Endothelial cell of umbilical vein (primary cell): ENCODE results near the gene CCNY. TPM values are rescaled to one million over a fixed set of nuclear protein-coding genes. Genes with fewer than 3 reads are reported as not detected.

Source experiments
- BruUV-seq: library from RNA; stranded (reverse); fragments of 400-500 nt; replicated peaks from 2 replicates; lab custom pipeline; 2021; lab: Mats Ljungman, UMichigan
- CTCF ChIA-PET: fragments of 300-600, 350-600 bp; sonication (Branson Sonifier 250); formaldehyde crosslinking; loops from one replicate; lab custom pipeline; 2021; ENCODE audit warnings: antibody characterized with exemption, inconsistent platforms; lab: Charles Lee
- POLR2A ChIA-PET: fragments of 300-600, 350-600 bp; sonication (Branson Sonifier 250); formaldehyde crosslinking; loops from one replicate; lab custom pipeline; 2021; ENCODE audit warnings: antibody characterized with exemption, inconsistent platforms; lab: Charles Lee
- DNase-seq: peaks from one replicate; pipeline ENCODE4 v3.0.0-alpha.2; 2011; ENCODE audit warnings: low read depth, low spot score
- FAIRE-seq: peaks from 2 replicates; lab custom pipeline; 2011; peaks lifted over from hg19 to GRCh38; lab: Jason Lieb, UNC
- H2AFZ ChIP-seq: 2 replicates; pipeline ENCODE4 v1.6.0; 2012; ENCODE audit warnings: low read depth, low read length, control low read depth, inconsistent platforms
- H3K27ac ChIP-seq: 2 replicates; pipeline ENCODE4 v1.5.1; 2011; ENCODE audit warnings: low read depth, mild to moderate bottlenecking, control low read depth, low read length, moderate library complexity; ENCODE audit not compliant: insufficient read depth
- H3K27me3 ChIP-seq, 2 experiments: 2 replicates each; pipeline versions ENCODE4 v1.6.0 to v1.6.1; 2011; ENCODE audit warnings: low read length in 2 of 2, mixed read lengths in 1 of 2; ENCODE audit not compliant: control insufficient read depth in 2 of 2, insufficient read depth in 2 of 2
- H3K36me3 ChIP-seq, 2 experiments: 2 replicates in 1 of 2; 3 replicates in 1 of 2; pipeline ENCODE4 v1.5.1; 2011; ENCODE audit warnings: low read length in 2 of 2, mild to moderate bottlenecking in 1 of 2, moderate library complexity in 1 of 2; ENCODE audit not compliant: control insufficient read depth in 2 of 2, insufficient read depth in 2 of 2; ENCODE audit errors: extremely low read depth in 1 of 2
- H3K4me1 ChIP-seq: 3 replicates; pipeline ENCODE4 v1.5.1; 2011; ENCODE audit warnings: mild to moderate bottlenecking, low read length; ENCODE audit not compliant: control insufficient read depth, insufficient read depth; ENCODE audit errors: extremely low read depth
- H3K4me2 ChIP-seq: 2 replicates; pipeline ENCODE4 v1.6.1; 2011; ENCODE audit warnings: low read length, control low read depth, mixed read lengths; ENCODE audit not compliant: insufficient read depth
- H3K4me3 ChIP-seq, 3 experiments: fragments of 200-600 bp in 1 of 3; sonication (generic), shearing (Covaris generic) in 1 of 3; replicated peaks in 1 of 3; 2 replicates each; pipeline ENCODE4 v1.5.1; 2011 to 2016; ENCODE audit warnings: control low read depth in 3 of 3, low read length in 3 of 3, mild to moderate bottlenecking in 2 of 3, inconsistent platforms in 1 of 3, low read depth in 1 of 3, moderate library complexity in 1 of 3; ENCODE audit not compliant: insufficient read depth in 1 of 3
- H3K79me2 ChIP-seq: 2 replicates; pipeline ENCODE4 v1.6.0; 2012; ENCODE audit warnings: low read length, inconsistent platforms; ENCODE audit not compliant: control insufficient read depth, insufficient read depth
- H3K9ac ChIP-seq: replicated peaks from 2 replicates; pipeline ENCODE3; 2011; ENCODE audit warnings: low read length, control low read depth; ENCODE audit not compliant: insufficient read depth; ENCODE audit errors: extremely low read depth
- H3K9me1 ChIP-seq: replicated peaks from 3 replicates; pipeline ENCODE4 v1.6.0; 2011; ENCODE audit warnings: mild to moderate bottlenecking, low read length; ENCODE audit not compliant: control insufficient read depth, insufficient read depth; ENCODE audit errors: extremely low read depth
- H3K9me3 ChIP-seq: replicated peaks from 2 replicates; pipeline ENCODE4 v1.5.1; 2012; ENCODE audit warnings: low read length, inconsistent platforms; ENCODE audit not compliant: control insufficient read depth, insufficient read depth
- H4K20me1 ChIP-seq: replicated peaks from 2 replicates; pipeline ENCODE3; 2011; ENCODE audit warnings: mild to moderate bottlenecking, low read length; ENCODE audit not compliant: control insufficient read depth, insufficient read depth; ENCODE audit errors: extremely low read depth
- EZH2 ChIP-seq: IDR thresholded peaks from 2 replicates; pipeline ENCODE4 v1.6.1; 2012; ENCODE audit warnings: borderline replicate concordance, low read depth, mild to moderate bottlenecking, moderate library complexity, low read length, inconsistent platforms; ENCODE audit not compliant: severe bottlenecking
- FOS ChIP-seq: IDR thresholded peaks from 2 replicates; pipeline ENCODE4 v1.6.1; 2011; ENCODE audit warnings: mild to moderate bottlenecking, low read length, moderate library complexity, borderline replicate concordance; ENCODE audit not compliant: insufficient read depth
- GATA2 ChIP-seq: IDR thresholded peaks from 2 replicates; pipeline ENCODE4 v1.7.0; 2011; ENCODE audit warnings: low read depth, mild to moderate bottlenecking, moderate library complexity, mixed read lengths, low read length; ENCODE audit not compliant: insufficient read length, insufficient read depth
- JUN ChIP-seq: IDR thresholded peaks from 2 replicates; pipeline ENCODE4 v1.6.1; 2011; ENCODE audit warnings: borderline replicate concordance, low read depth; ENCODE audit not compliant: insufficient read length, insufficient read depth
- MYC ChIP-seq: IDR thresholded peaks from one replicate; pipeline ENCODE4 v1.6.1; 2011; ENCODE audit warnings: mild to moderate bottlenecking, low read depth, low read length
- POLR2A ChIP-seq: IDR thresholded peaks from 2 replicates; pipeline ENCODE4 v1.6.1; 2012; ENCODE audit warnings: low read depth, mild to moderate bottlenecking, control low read depth, low read length
- POLR2AphosphoS5 ChIP-seq: IDR thresholded peaks from 2 replicates; pipeline ENCODE4 v1.6.1; 2012; ENCODE audit warnings: low read depth, mild to moderate bottlenecking, control low read depth, low read length, moderate library complexity; ENCODE audit not compliant: insufficient read depth
- dilution Hi-C: fragments of 300-500 bp; cut with MboI; formaldehyde crosslinking; loops from one replicate; pipeline ENCODE4 v1.15.0; 2019; ENCODE audit warnings: low sequenced_read_pairs; ENCODE audit not compliant: extremely low pct_ligation_motif_present
- intact Hi-C: fragments of 100-400 bp; cut with micrococcal nuclease; formaldehyde crosslinking; loops from one replicate; pipeline ENCODE4 v1.10.0; 2022
- polyA plus RNA-seq, 4 experiments: library from polyadenylated mRNA; depleted of rRNA in 3 of 4; stranded (reverse) in 3 of 4; unstranded in 1 of 4; fragments of >200 nt; gene quantifications; 2 replicates each; pipeline versions ENCODE4 v1.2.1 to v1.2.3, GENCODE V29; 2011 to 2012; ENCODE audit warnings: missing spikeins in 1 of 4
- total RNA-seq: library from RNA; stranded (reverse); gene quantifications from 2 replicates; pipeline ENCODE4 v1.2.3, GENCODE V29; 2021
- TF ChIP-seq, protein P1 (sequence below), 2 donors: IDR thresholded peaks; 1 replicate in 1 of 2; 2 replicates in 1 of 2; pipeline ENCODE4 v1.5.1; 2011; ENCODE audit warnings: low read length in 2 of 2, mild to moderate bottlenecking in 2 of 2, moderate library complexity in 2 of 2, control low read depth in 1 of 2, inconsistent platforms in 1 of 2, low read depth in 1 of 2; ENCODE audit not compliant: insufficient read depth in 1 of 2; ENCODE audit errors: extremely low read depth in 1 of 2
- TF ChIP-seq, protein P2 (sequence below): IDR thresholded peaks from 2 replicates; pipeline ENCODE4 v1.6.1; 2011; ENCODE audit not compliant: insufficient read depth, insufficient read length

The CCNY gene
- total and polyA plus RNA-seq, 2 donors (not counting 3 experiments of a cell fraction or from before 2014, with no cell fraction given), result 61.5 to 107 TPM

DNA sequence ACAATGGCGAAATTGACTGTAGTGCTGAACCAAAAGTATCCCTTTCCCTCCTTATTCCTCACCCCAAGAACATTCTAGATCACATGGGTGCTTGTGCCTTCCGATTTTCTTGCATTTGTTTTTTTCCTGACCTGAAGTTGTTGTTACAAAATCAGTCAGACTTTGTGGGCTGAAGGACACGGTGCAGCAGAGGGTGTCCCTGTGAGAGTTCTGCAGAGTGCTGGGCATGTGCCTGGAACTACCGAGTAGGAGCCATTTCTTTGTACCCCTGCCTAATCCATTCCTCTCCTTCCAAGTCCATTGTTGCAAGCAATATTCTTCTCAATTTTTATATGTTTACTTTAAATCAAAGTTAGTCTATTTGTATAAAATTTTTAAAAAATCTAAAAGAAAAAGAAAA is 233.5 kb downstream of the CCNY start:
- H4K20me1 ChIP-seq, result no peaks in the 10 kb centered on the region
- dilution Hi-C loops, result no loop called here
- H3K4me1 ChIP-seq, result peaks cover 13% of the 10 kb centered on the region
- H3K9ac ChIP-seq, result no peak overlapping the region
- no peak overlapping the region for H3K4me2 ChIP-seq
- CTCF ChIA-PET, result no interaction called here
- H3K36me3 ChIP-seq, result peaks cover 11 to 31% of the 10 kb centered on the region in 2 experiments
- H3K27ac ChIP-seq, result no peak overlapping the region
- FAIRE-seq (no peak), DNase-seq (no peak)
- intact Hi-C loops, result loop anchor here (10.0 kb wide), 2 partner anchors 445 to 1315 kb away; partner anchors contain the start of gene CREM
- POLR2A ChIA-PET, result no interaction called here
- H3K4me3 ChIP-seq, result no peak overlapping the region
- TF ChIP-seq GATA2, result no peak
- no peaks in the 10 kb centered on the region for H3K9me3 ChIP-seq
- no TSS peak for BruUV-seq
- no peaks in the 10 kb centered on the region for H3K79me2 ChIP-seq
- H3K27me3 ChIP-seq, result no peaks in the 10 kb centered on the region
- no peak overlapping the region for H2AFZ ChIP-seq
- H3K9me1 ChIP-seq, result no peaks in the 10 kb centered on the region

DNA sequence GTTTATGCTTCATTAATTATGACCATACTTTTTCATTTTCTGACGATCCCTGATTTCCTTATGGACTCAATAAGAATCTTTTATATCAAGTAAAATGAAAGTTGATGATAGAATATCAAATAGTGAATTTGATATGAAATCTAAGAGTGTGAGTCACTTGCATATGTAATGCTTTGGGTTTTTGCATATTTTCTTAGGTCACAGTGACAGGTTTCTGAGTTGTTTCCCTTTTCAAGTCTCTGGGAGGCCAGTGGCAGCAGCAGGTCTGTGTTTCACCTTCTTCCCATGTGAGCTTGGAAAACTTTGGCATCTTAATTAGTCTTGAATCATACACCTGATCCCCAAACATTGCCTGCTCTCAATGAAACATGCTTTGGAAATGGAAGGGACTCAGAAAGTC is 234.1 kb downstream of the CCNY start:
- ChIA-PET POLR2A (no interaction called here), CTCF (no interaction called here)
- Histone ChIP-seq H4K20me1 (no peaks in the 10 kb centered on the region), H3K4me2 (no peak overlapping the region), H3K4me1 (peaks cover 16% of the 10 kb centered on the region), H3K9me1 (no peaks in the 10 kb centered on the region), H2AFZ (no peak overlapping the region), H3K27ac (no peak overlapping the region), H3K4me3 (no peak overlapping the region), H3K36me3 (peaks cover 11 to 31% of the 10 kb centered on the region in 2 experiments), H3K79me2 (no peaks in the 10 kb centered on the region), H3K9ac (no peak overlapping the region), H3K9me3 (no peaks in the 10 kb centered on the region), H3K27me3 (no peaks in the 10 kb centered on the region)
- intact Hi-C loops, result loop anchor here (10.0 kb wide), 1 partner anchor 1314 kb away; no protein-coding TSS in a partner anchor
- DNase-seq (no peak), FAIRE-seq (no peak)
- dilution Hi-C loops, result no loop called here
- no TSS peak for BruUV-seq
- TF ChIP-seq GATA2 (no peak), POLR2AphosphoS5 (no peak), FOS (no peak), MYC (no peak), EZH2 (no peak), POLR2A (no peak), JUN (no peak)
- TF ChIP-seq, protein P1, sequence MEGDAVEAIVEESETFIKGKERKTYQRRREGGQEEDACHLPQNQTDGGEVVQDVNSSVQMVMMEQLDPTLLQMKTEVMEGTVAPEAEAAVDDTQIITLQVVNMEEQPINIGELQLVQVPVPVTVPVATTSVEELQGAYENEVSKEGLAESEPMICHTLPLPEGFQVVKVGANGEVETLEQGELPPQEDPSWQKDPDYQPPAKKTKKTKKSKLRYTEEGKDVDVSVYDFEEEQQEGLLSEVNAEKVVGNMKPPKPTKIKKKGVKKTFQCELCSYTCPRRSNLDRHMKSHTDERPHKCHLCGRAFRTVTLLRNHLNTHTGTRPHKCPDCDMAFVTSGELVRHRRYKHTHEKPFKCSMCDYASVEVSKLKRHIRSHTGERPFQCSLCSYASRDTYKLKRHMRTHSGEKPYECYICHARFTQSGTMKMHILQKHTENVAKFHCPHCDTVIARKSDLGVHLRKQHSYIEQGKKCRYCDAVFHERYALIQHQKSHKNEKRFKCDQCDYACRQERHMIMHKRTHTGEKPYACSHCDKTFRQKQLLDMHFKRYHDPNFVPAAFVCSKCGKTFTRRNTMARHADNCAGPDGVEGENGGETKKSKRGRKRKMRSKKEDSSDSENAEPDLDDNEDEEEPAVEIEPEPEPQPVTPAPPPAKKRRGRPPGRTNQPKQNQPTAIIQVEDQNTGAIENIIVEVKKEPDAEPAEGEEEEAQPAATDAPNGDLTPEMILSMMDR (IDR thresholded peaks at IDR 0.05; ENCODE audit: extremely low read depth in 1 of 2, insufficient read depth in 1 of 2, low read depth in 1 of 2, low read length in 2 of 2), result no peak
- TF ChIP-seq, protein P2, sequence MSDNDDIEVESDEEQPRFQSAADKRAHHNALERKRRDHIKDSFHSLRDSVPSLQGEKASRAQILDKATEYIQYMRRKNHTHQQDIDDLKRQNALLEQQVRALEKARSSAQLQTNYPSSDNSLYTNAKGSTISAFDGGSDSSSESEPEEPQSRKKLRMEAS, result no peak
